Activated CD8-positive, alpha-beta memory T cell treated with anti-CD3 and anti-CD28 coated beads for 24 hours (primary cell): ENCODE measurements around the gene SRC.

ENCODE experiments used
- DNase-seq: peaks from one replicate; pipeline ENCODE4 v3.0.0-alpha.2; 2020

The SRC gene

GRCh38 chr20:37315452-37316110 is 30.4 kb upstream of the SRC start:
- DNase-seq: no peak

- no peak for DNase-seq
These were observed 29.7 kb upstream of the SRC start for GRCh38 chr20:37316116-37316774.

- DNase-seq: no peak
These were observed 29.2 kb upstream of the SRC start for GRCh38 chr20:37316775-37317170.

- DNase-seq: no peak
These were observed 28.6 kb upstream of the SRC start for GRCh38 chr20:37317316-37317715.

GRCh38 chr20:37317994-37318640 is 27.8 kb upstream of the SRC start:
- DNase-seq: no peak

- no peak for DNase-seq
These were observed 26.7 kb upstream of the SRC start for GRCh38 chr20:37319151-37319671.

GRCh38 chr20:37323985-37324384 is 22.0 kb upstream of the SRC start:
- DNase-seq: no peak

- DNase-seq: no peak
These were observed 20.7 kb upstream of the SRC start for GRCh38 chr20:37325206-37325605.

GRCh38 chr20:37326666-37327065 is 19.3 kb upstream of the SRC start:
- no peak for DNase-seq

- DNase-seq: no peak
These were observed 18.2 kb upstream of the SRC start for GRCh38 chr20:37327748-37328147.

- DNase-seq: no peak
These were observed 17.6 kb upstream of the SRC start for GRCh38 chr20:37328149-37328945.

GRCh38 chr20:37329481-37330165 is 16.3 kb upstream of the SRC start:
- no peak for DNase-seq

GRCh38 chr20:37330316-37330715 is 15.6 kb upstream of the SRC start:
- no peak for DNase-seq

- no peak for DNase-seq
These were observed 14.7 kb upstream of the SRC start for GRCh38 chr20:37331060-37331857.

GRCh38 chr20:37333130-37333847 is 12.7 kb upstream of the SRC start:
- no peak for DNase-seq

GRCh38 chr20:37333848-37334318 is 12.1 kb upstream of the SRC start:
- DNase-seq: no peak

GRCh38 chr20:37334450-37334849 is 11.5 kb upstream of the SRC start:
- DNase-seq: no peak

- DNase-seq: no peak
These were observed 10.1 kb upstream of the SRC start for GRCh38 chr20:37335642-37336368.

GRCh38 chr20:37336369-37337207 is 9.4 kb upstream of the SRC start:
- DNase-seq: peak; percentile 76
